Prostate gland (tissue), 2 donors: ENCODE measurements around the gene PALM2AKAP2. TPM values are rescaled to one million over a fixed set of nuclear protein-coding genes. Genes with fewer than 3 reads are reported as not detected.

Experiments
- DNase-seq: peaks from one replicate; pipeline ENCODE4 v3.0.0-alpha.2; 2019; ENCODE audit warnings: low spot score
- H3K27ac ChIP-seq, 2 donors: fragments of 200-600 bp; sonication (generic); 2 replicates each; pipeline ENCODE4 v1.5.1; 2017 to 2019
- H3K27me3 ChIP-seq: fragments of 200-600 bp; sonication (generic); replicated peaks from 2 replicates; pipeline ENCODE4 v1.5.1; 2019; ENCODE audit not compliant: insufficient read depth
- H3K36me3 ChIP-seq, 2 donors: fragments of 200-600 bp; sonication (generic); 1 replicate in 1 of 2; 2 replicates in 1 of 2; pipeline versions ENCODE4 v1.5.1 to v1.8.1; 2017 to 2019
- H3K4me1 ChIP-seq: fragments of 200-600 bp; sonication (generic); replicated peaks from 2 replicates; pipeline ENCODE4 v1.5.1; 2019
- H3K4me3 ChIP-seq, 2 donors: fragments of 200-600 bp; sonication (generic); 2 replicates each; pipeline ENCODE4 v1.5.1; 2017 to 2019
- H3K9me3 ChIP-seq: fragments of 200-600 bp; sonication (generic); 2 replicates; pipeline ENCODE4 v1.5.1; 2017
- POLR2A ChIP-seq: fragments of 450-650 bp; IDR thresholded peaks from one replicate; pipeline ENCODE4 v1.6.1; 2016; ENCODE audit warnings: antibody characterized with exemption, mild to moderate bottlenecking
- POLR2AphosphoS5 ChIP-seq: sonication (generic); formaldehyde crosslinking; IDR thresholded peaks from one replicate; pipeline ENCODE4 v1.6.1; 2017; ENCODE audit warnings: antibody characterized with exemption
- WGBS: methylation state at CpG from one replicate; pipeline ENCODE4 v1.1.5; 2018; 5-methylcytosine and 5-hydroxymethylcytosine counted together
- intact Hi-C: fragments of 100-400 bp; cut with DNase I; formaldehyde crosslinking; loops from one replicate; pipeline ENCODE4 v1.14.2; 2022
- total RNA-seq, 2 donors: library from RNA; depleted of rRNA; stranded (reverse); fragments of >200 nt; gene quantifications; one replicate each; pipeline ENCODE4 v1.1.0, GENCODE V29; 2016
- TF ChIP-seq, protein P1 (sequence below), 4 experiments: fragments of 200-600 bp in 2 of 4; fragments of 450-650 bp in 2 of 4; sonication (generic) in 2 of 4; IDR thresholded peaks; 1 replicate in 3 of 4; 2 replicates in 1 of 4; pipeline ENCODE4 v1.5.1; 2016 to 2019; ENCODE audit warnings: antibody characterized with exemption in 4 of 4, mild to moderate bottlenecking in 2 of 4, moderate library complexity in 2 of 4

The PALM2AKAP2 gene
- total RNA-seq, 2 donors from 2014 or later = 0.27 to 0.62 TPM

DNA sequence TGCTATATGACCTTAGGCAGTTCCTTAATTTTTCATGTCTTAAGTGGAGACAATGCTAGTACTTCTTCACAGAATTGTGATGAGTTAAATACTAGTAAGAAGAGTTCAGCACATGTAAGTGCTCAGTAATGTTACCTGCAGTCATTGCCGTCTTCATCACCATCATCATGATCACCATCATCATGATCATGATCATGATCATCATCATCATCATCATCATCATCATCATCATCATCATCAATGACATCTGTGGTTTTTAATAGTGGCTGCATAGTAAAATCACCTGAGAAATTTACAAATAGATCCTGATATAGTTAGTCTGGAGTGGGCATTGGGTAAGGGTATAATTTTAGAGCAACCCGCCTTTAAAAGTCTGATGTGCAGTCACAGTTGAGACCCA, 14.7 kb upstream of the PALM2AKAP2 start:
- Histone ChIP-seq H3K27ac (no peak overlapping the region), H3K9me3 (no peaks in the 10 kb centered on the region), H3K27me3 (no peaks in the 10 kb centered on the region), H3K36me3 (no peaks in the 10 kb centered on the region), H3K4me3 (no peak overlapping the region), H3K4me1 (no peaks in the 10 kb centered on the region)
- 90% methylated on average over 2 of the region's 2 CpGs for WGBS
- intact Hi-C loops = no loop called here
- no peak for DNase-seq
- TF ChIP-seq, protein P1, sequence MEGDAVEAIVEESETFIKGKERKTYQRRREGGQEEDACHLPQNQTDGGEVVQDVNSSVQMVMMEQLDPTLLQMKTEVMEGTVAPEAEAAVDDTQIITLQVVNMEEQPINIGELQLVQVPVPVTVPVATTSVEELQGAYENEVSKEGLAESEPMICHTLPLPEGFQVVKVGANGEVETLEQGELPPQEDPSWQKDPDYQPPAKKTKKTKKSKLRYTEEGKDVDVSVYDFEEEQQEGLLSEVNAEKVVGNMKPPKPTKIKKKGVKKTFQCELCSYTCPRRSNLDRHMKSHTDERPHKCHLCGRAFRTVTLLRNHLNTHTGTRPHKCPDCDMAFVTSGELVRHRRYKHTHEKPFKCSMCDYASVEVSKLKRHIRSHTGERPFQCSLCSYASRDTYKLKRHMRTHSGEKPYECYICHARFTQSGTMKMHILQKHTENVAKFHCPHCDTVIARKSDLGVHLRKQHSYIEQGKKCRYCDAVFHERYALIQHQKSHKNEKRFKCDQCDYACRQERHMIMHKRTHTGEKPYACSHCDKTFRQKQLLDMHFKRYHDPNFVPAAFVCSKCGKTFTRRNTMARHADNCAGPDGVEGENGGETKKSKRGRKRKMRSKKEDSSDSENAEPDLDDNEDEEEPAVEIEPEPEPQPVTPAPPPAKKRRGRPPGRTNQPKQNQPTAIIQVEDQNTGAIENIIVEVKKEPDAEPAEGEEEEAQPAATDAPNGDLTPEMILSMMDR (IDR thresholded peaks at IDR 0.05) = no peak

DNA sequence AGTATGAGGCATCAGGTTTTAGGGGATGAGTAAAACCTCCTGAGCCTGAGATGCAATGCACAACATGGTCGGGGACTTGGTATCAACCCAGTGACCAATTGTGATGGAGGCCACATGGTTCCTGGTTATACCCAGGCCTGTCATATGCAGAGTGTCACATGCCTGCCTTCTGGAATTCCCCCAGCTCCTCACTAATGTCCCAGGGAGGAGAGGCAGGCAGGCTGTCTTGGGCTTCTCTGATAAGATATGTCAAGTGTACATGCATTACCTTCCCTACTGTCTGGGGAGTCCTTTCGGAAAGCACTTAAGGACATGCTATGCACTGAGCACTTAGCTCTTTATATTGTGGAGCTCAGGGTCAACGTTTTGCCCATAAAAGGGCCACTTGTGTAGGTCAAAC, 14.2 kb upstream of the PALM2AKAP2 start:
- no peaks in the 10 kb centered on the region for H3K36me3 ChIP-seq
- no peak for DNase-seq
- no peak overlapping the region for H3K27ac ChIP-seq
- H3K9me3 ChIP-seq = no peaks in the 10 kb centered on the region
- no peak overlapping the region for H3K4me3 ChIP-seq
- no peaks in the 10 kb centered on the region for H3K27me3 ChIP-seq
- TF ChIP-seq POLR2A (no peak), POLR2AphosphoS5 (no peak)
- TF ChIP-seq, protein P1 (IDR thresholded peaks at IDR 0.05) = no peak
- WGBS = 70% methylated on average over 3 of the region's 3 CpGs
- intact Hi-C loops = no loop called here
- H3K4me1 ChIP-seq = no peaks in the 10 kb centered on the region

DNA sequence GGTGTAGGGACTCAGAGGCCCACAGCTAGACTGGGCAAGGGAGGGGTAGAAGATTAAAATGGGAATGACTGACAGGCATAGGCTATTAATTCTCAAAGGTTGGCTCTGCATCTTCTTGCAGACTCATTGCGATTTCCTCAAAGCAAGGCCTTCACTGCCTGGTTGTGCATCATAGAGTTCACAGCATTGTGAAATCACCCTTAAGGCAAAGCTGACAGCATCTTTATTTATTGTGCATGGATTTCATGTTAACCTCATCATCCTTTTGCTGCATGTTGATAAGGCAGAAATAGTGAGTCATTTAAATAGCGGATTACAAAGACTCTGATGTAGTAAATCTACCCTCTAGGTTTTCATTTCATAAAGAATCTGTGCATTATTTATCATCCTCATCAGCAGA, 13.6 kb upstream of the PALM2AKAP2 start:
- Histone ChIP-seq H3K4me3 (no peak overlapping the region), H3K4me1 (no peaks in the 10 kb centered on the region), H3K9me3 (no peaks in the 10 kb centered on the region), H3K36me3 (no peaks in the 10 kb centered on the region), H3K27ac (no peak overlapping the region), H3K27me3 (no peaks in the 10 kb centered on the region)
- 100% methylated on average over 2 of the region's 2 CpGs for WGBS
- intact Hi-C loops = no loop called here
- no peak for TF ChIP-seq POLR2AphosphoS5
- no peak for TF ChIP-seq POLR2A
- TF ChIP-seq, protein P1 (IDR thresholded peaks at IDR 0.05) = no peak
- DNase-seq = no peak

DNA sequence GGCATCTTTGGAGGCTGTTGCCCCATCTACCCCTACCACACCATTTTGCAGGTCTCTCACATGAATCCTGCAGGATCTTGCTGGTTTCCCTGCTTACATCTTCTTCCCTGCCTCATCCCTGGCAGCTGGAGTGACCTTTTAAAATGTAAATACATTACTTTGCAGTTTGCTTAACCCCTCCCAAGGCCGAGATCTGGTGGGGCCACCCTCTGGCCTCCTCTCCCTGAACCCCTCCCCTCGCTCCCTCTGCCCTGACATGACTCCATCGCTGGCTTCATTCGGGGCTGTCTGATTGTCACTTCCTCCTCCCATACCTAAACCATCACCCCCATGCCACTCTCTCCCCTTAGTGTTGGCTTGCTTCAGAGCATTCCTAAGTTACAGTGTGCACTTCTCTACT, 12.6 kb upstream of the PALM2AKAP2 start:
- Histone ChIP-seq H3K36me3 (no peaks in the 10 kb centered on the region), H3K4me3 (no peak overlapping the region), H3K27ac (no peak overlapping the region), H3K4me1 (no peaks in the 10 kb centered on the region), H3K27me3 (no peaks in the 10 kb centered on the region), H3K9me3 (no peaks in the 10 kb centered on the region)
- no peak for TF ChIP-seq POLR2A
- TF ChIP-seq POLR2AphosphoS5 = no peak
- TF ChIP-seq, protein P1 (IDR thresholded peaks at IDR 0.05) = no peak
- DNase-seq = no peak
- intact Hi-C loops = no loop called here
- 63% methylated on average over 4 of the region's 4 CpGs for WGBS

DNA sequence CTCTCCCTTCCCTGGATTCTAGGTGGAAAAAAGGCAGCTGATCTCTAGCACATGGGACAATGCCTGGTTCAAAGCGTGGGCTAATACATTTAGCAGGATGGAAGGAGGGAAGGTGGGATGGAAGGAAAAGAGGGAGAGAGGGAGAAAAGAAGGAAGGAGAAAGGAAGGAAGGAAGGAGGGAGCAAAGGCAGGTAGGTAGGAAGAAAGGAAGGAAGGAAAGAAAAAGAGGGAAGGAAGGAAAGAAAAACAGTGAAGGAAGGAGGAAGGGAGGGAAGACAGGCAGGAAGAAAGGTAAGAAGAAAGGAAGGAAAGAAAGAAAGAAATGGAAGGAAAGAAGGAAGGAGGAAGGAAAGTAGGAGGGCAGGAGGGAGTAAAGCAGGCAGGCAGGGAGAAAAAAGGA, 12.2 kb upstream of the PALM2AKAP2 start:
- Histone ChIP-seq H3K4me1 (no peaks in the 10 kb centered on the region), H3K9me3 (no peaks in the 10 kb centered on the region), H3K4me3 (no peak overlapping the region), H3K27ac (no peak overlapping the region), H3K27me3 (no peaks in the 10 kb centered on the region), H3K36me3 (no peaks in the 10 kb centered on the region)
- 97% methylated on average over 1 of the region's 1 CpG for WGBS
- intact Hi-C loops = no loop called here
- no peak for DNase-seq
- TF ChIP-seq, protein P1 (IDR thresholded peaks at IDR 0.05) = no peak
- TF ChIP-seq POLR2A = no peak
- no peak for TF ChIP-seq POLR2AphosphoS5
